Ovary (tissue), 9 donors: ENCODE data around the gene GPR135. TPM values are rescaled to one million over a fixed set of nuclear protein-coding genes. Genes with fewer than 3 reads are reported as not detected.

ENCODE experiments used
- DNase-seq, 5 donors: peaks; one replicate each; pipeline ENCODE4 v3.0.0-alpha.2; 2019 to 2020
- H3K27ac ChIP-seq, 2 donors: fragments of 200-600 bp; one replicate each; pipeline versions ENCODE4 v1.5.1 to v1.8.0; 2019 to 2022
- H3K27me3 ChIP-seq: fragments of 200-600 bp; one replicate; pipeline ENCODE4 v1.8.0; 2022
- H3K36me3 ChIP-seq: fragments of 200-600 bp; sonication (generic); one replicate; pipeline ENCODE4 v1.5.1; 2019
- H3K4me1 ChIP-seq: one replicate; pipeline ENCODE4 v1.8.1; 2013; ENCODE audit warnings: mild to moderate bottlenecking, moderate library complexity; ENCODE audit not compliant: insufficient read depth
- H3K4me3 ChIP-seq: fragments of 200-600 bp; sonication (generic); one replicate; pipeline ENCODE4 v1.5.1; 2017
- H3K9me3 ChIP-seq, 2 donors: fragments of 200-600 bp in 1 of 2; sonication (generic) in 1 of 2; one replicate each; pipeline versions ENCODE4 v1.5.1 to v1.8.1; 2013 to 2019; ENCODE audit warnings: mild to moderate bottlenecking in 1 of 2, moderate library complexity in 1 of 2
- CTCF ChIP-seq, 3 donors: fragments of 450-650 bp in 2 of 3; fragments of 200-600 bp in 1 of 3; IDR thresholded peaks; one replicate each; pipeline versions ENCODE4 v1.5.1 to v1.8.0; 2016 to 2022; ENCODE audit warnings: antibody characterized with exemption in 3 of 3, mild to moderate bottlenecking in 1 of 3
- EP300 ChIP-seq: sonication (generic); formaldehyde crosslinking; IDR thresholded peaks from one replicate; pipeline ENCODE4 v1.6.1; 2017; ENCODE audit warnings: antibody characterized with exemption
- POLR2A ChIP-seq: fragments of 450-650 bp; IDR thresholded peaks from one replicate; pipeline ENCODE4 v1.6.1; 2017; ENCODE audit warnings: antibody characterized with exemption, mild to moderate bottlenecking, moderate library complexity
- WGBS, 3 donors: extraction: QIAGEN DNeasy Blood & Tissue Kit in 1 of 3; methylation state at CpG; one replicate each; pipeline versions ENCODE4 v1.1.5 to v1.1.7; 2013 to 2017; 5-methylcytosine and 5-hydroxymethylcytosine counted together
- intact Hi-C, 4 donors: fragments of 100-400 bp; cut with DNase I; formaldehyde crosslinking; loops; one replicate each; pipeline versions ENCODE4 v1.11.0 to v1.15.1; 2022 to 2023
- polyA plus RNA-seq, 2 donors: library from polyadenylated mRNA; stranded (reverse); fragments of 200-250 nt in 1 of 2; fragments of 350-450 nt in 1 of 2; fragmentation: Illumina TruSeq in 1 of 2; extraction: RNeasy Lipid Tissue Mini Kit (QIAGEN cat#74804) in 1 of 2; gene quantifications; one replicate each; pipeline ENCODE4 v1.2.3, GENCODE V29; 2013 to 2014
- total RNA-seq, 7 donors: library from RNA; depleted of rRNA in 2 of 7; stranded (reverse); fragments of >200 nt in 2 of 7; fragmentation: NEBNext Ultra II Directional in 3 of 7; extraction: Animal tissue kit (Norgen Biotek cat#: 25700) in 3 of 7; gene quantifications; one replicate each; pipeline versions ENCODE4 v1.1.0 to v1.2.4, GENCODE V29; 2016 to 2023
- donor health status: DM: no; HTN: no; CAD: no; lungs with moderate emphysema.
- donor health status: DM: no; HTN: no; CAD: no.
- donor health status: Bipolar disorder and iron deficiency.
- donor health status: DM: yes; HTN: yes; CAD: no.
- donor health status: DM: no; HTN: no; CAD: no.
- donor health status: DM: yes; HTN: yes; CAD: no.

The GPR135 gene
- total and polyA plus RNA-seq, 9 donors = 1.7 to 10.9 (median 6.8) TPM

GRCh38 chr14:59480166-59480565 is 15.0 kb upstream of the GPR135 start:
- no peaks in the 10 kb centered on the region for H3K27me3 ChIP-seq
- no peaks in the 10 kb centered on the region for H3K36me3 ChIP-seq
- no peak overlapping the region for H3K27ac ChIP-seq
- DNase-seq = no peak
- WGBS, 3 donors = 14 to 38% (median 32%) methylated on average over 1 of the region's 1 CpG
- no peak for TF ChIP-seq CTCF (IDR thresholded peaks at IDR 0.05)
- TF ChIP-seq EP300 = no peak
- TF ChIP-seq POLR2A = no peak
- intact Hi-C loops = no loop called here
- no peaks in the 10 kb centered on the region for H3K9me3 ChIP-seq
- H3K4me1 ChIP-seq = peaks cover 13% of the 10 kb centered on the region
- no peak overlapping the region for H3K4me3 ChIP-seq

- TF ChIP-seq POLR2A (no peak), EP300 (no peak), CTCF (IDR thresholded peaks at IDR 0.05) (no peak)
- no peak for DNase-seq
- Histone ChIP-seq H3K4me1 (peaks cover 13% of the 10 kb centered on the region), H3K9me3 (no peaks in the 10 kb centered on the region), H3K27me3 (no peaks in the 10 kb centered on the region), H3K36me3 (no peaks in the 10 kb centered on the region), H3K27ac (no peak overlapping the region), H3K4me3 (no peak overlapping the region)
- WGBS, 3 donors = 92 to 95% (median 93%) methylated on average over 3 of the region's 3 CpGs
- intact Hi-C loops = no loop called here
Measured at GRCh38 chr14:59478540-59478939, 13.4 kb upstream of the GPR135 start.

GRCh38 chr14:59475709-59476108 is 10.5 kb upstream of the GPR135 start:
- Histone ChIP-seq H3K4me1 (peaks cover 3% of the 10 kb centered on the region), H3K4me3 (no peak overlapping the region), H3K27me3 (no peaks in the 10 kb centered on the region), H3K36me3 (peaks cover 2% of the 10 kb centered on the region), H3K27ac (no peak overlapping the region), H3K9me3 (no peaks in the 10 kb centered on the region)
- DNase-seq = no peak
- intact Hi-C loops = no loop called here
- WGBS, 3 donors = 88 to 100% (median 98%) methylated on average over 1 of the region's 1 CpG
- no peak for TF ChIP-seq CTCF (IDR thresholded peaks at IDR 0.05)
- no peak for TF ChIP-seq EP300

GRCh38 chr14:59474172-59474571 is 9.0 kb upstream of the GPR135 start:
- no peak overlapping the region for H3K4me3 ChIP-seq
- no peaks in the 10 kb centered on the region for H3K9me3 ChIP-seq
- intact Hi-C loops = no loop called here
- DNase-seq = no peak
- no peak overlapping the region for H3K27ac ChIP-seq
- H3K4me1 ChIP-seq = no peaks in the 10 kb centered on the region
- H3K36me3 ChIP-seq = peaks cover 2% of the 10 kb centered on the region
- H3K27me3 ChIP-seq = no peaks in the 10 kb centered on the region
- WGBS, 3 donors = 10 to 21% (median 17%) methylated on average over 1 of the region's 1 CpG
- TF ChIP-seq CTCF (IDR thresholded peaks at IDR 0.05) = no peak
- TF ChIP-seq POLR2A = no peak
- TF ChIP-seq EP300 = no peak
